GM18517 (cell line): Measurements from ENCODE around the gene SEMA4D.

Experiments used
- ATAC-seq: cut with Tn5 transposase; IDR thresholded peaks from one replicate; pipeline ENCODE4 v1.9.1; 2021; ENCODE audit warnings: mild to moderate bottlenecking, moderate library complexity; ENCODE audit not compliant: unreplicated experiment

SEMA4D gene

DNA sequence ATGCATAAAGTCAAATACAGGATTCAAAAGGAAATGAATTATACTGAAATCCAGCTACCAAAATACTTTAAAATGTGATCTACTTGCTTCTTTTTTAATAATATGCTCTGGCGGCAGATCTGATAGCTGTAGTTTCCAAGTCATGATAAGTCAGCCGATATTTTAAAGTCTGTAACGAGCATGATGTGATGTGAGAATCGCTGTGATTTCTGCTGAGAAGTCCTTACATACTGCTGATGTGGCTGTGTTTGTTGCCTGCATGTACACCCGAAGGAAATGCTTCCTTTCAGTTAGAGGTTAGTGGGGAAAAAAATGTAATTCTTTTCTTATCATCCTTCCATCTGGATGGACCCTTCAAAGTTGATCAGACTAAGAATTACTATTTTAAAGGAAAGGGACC lies 4.8 kb upstream of the SEMA4D start:
- no peak for ATAC-seq

DNA sequence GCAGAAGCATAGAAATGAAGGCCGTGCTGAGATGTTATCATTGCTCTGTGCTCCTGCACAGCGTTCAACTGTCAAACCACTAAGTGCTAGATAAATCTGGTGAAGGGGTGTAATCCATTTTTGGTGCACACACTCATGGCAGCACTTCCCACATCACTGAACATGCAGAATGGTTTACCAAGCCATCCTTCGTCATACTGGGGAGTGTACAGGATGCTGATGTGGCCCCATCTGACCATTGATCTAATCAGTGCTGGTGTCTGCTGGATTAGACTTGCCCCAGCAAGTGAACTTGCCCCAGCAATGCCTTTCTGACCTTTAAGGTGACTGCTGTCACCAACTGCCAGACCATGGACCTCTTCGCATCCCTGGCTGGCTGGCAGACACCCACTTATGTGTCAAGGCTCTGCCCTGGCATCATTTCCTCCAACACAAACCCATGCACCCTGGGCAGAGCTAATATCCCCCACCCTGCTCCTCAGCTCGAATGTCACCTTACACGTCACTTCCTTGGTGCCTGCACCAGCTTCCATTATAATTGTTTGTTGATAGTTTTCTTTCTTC lies 4.2 kb upstream of the SEMA4D start:
- no peak for ATAC-seq

DNA sequence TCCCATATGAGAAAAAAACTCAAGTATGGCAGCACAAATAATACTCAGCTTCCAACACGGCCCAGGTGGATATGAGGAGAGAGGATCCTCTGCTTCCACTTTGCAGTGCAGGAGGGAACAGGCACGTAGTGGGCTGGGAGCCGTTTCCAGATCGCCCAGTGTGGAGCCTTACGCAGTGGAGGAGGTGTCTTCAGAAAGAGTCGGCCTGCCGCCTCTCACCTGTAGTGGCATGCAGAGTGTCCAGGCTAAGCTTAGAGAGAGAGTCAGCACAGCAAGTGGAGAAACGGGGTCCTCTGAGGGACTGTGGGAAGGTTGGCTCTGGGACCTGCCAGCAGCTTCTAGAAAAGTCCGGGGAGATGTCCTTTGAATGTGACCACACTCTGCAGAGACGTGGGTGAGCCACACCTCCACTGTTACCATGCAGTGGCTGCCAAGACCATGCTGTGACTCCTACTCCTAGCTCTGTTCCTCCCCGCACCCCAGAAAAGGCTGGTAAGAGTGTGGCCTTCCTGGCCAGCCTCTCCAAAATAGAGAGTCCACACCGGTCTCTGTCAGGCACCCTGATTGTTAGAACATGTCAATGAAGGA lies 3.5 kb upstream of the SEMA4D start:
- ATAC-seq = no peak

DNA sequence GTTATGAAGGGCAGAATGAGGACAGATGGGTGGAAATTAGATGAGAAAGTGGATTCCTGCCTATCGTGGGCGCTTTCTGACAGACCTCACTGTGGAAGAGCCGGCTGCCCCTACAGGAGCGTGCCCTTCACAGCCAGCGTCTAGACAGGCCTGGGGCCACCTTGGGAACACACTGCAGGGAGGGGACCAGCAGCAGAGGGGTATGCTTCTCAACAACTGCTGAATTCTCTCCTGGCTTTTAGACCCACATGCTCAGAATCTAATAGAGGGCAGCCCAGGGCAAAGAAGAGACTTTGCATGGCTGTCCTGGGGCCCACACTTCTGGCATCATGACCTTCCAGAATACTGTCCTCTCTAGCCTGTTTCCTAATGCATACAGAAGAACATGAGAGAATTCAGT lies 2.1 kb upstream of the SEMA4D start:
- ATAC-seq = no peak

DNA sequence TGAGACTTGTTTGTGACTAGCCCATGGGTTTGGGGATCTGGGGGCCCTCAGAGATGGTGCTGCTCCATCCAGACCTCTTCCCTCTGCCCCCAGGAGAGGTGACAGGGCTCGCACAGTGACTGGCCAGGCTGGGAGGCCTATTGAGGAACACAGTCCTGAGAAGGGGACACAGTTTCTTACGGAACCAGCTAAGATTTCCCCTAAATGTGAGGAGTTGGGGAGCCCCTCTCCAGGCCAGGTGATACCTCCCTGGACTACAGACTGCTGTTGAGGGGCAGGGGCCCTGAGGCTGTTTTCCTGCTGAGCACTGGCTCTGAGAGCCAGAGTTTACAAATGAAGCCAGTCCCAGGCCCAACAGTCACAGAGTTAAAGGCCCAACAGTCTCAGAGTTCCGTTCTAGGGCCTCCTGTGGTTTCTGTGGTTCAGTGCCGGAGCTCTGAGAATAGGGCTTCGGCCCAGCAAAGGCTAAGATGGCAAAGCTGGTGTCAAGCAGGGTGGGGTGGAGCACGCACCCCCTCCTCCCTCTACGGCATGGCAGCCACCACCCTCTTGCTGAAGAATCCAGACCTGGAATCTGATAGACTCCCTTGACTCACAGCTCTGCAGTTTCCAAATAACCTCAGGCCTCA lies 1.1 kb upstream of the SEMA4D start:
- ATAC-seq = no peak

DNA sequence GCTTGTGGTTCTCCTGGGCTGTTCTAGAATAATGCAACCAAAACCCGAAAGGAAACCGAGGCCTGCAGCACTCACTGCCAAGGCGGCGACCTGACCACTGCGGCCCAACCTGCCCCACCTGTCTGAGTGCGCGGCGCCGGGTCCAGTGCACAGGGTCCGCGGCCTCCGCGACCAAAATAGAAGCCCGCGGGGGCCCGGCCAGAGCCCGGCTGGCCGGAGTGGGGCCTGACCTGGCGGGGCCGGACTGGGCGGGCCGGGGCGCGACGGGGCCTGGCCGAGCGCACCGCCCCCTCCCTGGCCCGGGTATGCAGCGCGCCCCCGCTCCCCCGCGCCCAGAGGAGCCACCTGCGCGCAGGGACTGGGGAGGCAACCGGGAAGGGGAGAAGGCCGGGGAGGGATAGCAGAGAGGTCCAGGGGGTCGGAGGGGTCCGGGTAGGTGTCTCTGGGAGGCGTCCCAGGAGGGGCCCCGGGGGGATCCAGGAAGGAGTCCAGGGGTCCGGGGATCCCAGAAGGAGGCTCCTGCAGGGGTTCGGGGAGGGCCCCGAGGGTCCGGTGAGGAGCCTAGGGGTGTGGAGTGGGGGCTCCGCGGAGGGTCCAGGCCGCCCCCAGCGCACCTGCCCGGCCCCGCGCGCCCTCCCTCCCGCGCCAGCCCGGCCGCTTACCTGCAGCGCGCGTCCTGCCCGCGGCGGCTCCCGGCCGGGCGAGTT lies 503 bp downstream of the SEMA4D start:
- ATAC-seq = no peak

DNA sequence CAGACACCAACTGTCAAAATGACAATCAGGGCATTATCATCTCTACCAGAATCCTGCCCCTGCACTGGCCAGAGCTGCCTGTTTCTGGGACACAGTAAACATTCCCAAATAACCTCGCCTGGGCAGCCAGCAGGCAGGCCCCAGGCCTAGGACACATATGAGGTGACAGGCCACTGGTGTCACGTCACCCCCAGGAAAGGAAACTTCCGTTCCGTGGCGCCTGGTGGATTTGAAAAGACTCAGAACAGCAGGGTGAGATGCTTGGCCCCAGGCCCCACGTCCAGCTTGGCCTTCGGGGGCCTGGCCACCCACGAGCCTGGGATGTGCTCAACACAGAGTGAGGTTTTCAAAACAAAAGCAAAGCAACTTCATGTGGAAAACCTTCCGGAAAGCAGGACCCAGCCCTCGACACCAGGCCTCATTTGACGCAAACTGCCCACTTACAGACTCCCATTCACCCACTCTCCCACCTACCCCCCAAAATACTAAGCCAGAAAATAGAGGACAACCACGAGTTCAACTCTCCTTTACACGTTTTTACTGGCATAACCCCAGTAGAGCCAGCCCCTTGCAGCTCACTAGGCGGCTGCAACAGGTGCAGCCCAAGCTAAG lies 1.2 kb downstream of the SEMA4D start:
- no peak for ATAC-seq

DNA sequence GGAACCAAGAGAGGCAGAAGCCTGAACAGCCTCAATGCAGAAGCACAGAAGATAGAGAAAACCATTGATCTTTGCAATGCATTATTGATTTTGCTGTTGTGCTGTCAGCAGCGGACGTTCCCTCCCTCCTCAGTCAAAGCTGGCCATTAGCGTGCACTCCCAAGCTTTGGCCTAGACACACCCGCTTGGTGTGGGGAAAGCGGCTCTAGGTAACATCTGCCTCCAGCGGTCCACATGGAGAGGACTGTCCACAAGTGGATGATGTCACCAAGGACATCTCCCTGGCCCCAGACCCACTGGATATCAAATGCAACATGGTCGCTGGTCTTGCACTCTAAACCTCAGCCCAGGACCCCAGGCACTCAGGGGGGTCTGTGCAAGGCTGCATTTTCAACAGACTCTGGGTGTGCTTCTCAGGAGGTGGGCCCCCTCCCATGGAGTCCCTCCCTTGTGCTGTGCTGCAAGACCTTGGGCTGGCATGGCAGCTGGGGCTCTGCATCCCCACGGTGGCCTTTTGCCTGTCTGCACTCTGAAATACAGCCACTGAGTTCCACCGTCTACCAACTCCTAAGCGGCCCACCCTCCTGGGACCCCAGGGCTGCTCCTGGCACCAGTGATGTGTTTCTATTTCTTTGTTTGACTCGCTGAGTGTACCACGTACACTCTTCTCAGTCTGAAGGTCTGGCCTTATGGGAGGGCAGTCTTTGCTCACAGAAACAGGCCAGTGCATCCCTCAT lies 1.9 kb downstream of the SEMA4D start:
- no peak for ATAC-seq

DNA sequence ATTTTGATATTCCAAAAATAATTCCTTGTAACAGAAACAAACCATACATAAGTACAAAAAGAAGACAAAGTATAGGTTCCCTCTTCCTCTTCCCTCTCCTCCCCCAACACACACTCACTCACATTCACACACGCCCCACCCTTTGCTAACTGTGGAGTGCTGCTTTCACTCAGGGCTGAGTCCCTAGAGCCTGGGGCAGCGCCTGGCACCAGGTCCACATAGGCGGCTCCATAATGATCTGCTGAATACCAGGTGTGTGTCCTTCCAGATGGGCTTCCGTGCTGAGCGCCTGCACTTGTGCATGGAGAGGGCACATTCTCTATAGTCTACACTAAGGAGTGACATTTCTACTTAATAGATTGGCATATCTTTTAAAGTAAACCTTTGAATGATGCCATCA lies 3.7 kb downstream of the SEMA4D start:
- no peak for ATAC-seq

DNA sequence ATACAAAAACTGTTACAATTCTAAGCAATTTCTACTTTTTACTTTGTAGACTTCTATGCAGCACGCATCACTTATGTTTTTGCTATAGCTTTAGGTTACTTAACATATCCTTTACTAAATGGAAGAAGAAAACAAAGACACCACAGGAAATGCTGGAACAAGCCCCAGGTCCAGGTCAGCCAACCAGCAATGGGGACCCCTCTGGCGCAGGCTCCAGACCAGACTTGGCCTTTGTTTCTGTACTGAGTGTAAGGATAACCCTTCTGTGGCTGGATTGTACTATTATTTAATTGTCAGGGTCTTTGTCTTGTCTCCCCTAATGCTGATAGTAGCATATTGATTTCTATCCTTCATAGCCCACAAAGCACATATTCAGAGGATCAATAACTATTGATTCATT lies 4.2 kb downstream of the SEMA4D start:
- no peak for ATAC-seq

DNA sequence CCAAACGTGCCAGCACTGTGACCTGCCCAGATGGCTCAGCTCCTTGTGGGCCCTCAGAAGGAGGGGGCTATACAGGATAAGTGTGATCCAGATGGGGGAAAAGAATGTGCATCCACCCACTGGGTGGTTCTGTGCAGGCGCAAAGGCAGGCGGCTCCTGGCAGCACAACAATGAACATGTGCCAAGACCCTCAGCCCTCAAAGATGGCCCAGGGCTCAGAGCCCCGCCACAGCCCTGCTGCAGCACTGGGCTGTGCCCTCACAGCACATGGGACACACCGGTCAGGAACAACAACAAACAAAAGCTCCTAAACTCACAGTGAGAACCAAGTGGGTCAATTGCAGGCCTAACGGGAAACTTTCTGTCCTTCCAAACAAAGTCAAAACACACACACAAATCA lies 4.7 kb downstream of the SEMA4D start:
- ATAC-seq = no peak

DNA sequence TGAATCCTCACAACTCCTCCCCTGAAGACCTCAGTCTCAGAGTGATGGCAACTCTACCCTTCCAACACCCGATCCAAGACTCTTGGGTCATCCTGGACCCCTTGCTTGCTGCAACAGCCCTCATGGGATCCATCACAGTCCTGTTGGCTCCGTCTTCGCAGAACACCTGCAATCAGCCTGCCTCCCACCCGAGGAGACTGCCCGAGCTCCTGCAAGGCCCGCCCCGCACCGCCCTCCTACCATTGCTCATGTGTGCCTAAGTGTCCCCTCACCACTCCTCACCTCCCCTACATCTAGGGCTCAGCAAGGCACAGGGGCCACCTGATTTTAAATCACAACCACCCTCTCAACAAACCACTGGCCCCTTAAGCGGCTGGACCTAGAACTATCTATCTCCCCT lies 5.3 kb downstream of the SEMA4D start:
- ATAC-seq = no peak

DNA sequence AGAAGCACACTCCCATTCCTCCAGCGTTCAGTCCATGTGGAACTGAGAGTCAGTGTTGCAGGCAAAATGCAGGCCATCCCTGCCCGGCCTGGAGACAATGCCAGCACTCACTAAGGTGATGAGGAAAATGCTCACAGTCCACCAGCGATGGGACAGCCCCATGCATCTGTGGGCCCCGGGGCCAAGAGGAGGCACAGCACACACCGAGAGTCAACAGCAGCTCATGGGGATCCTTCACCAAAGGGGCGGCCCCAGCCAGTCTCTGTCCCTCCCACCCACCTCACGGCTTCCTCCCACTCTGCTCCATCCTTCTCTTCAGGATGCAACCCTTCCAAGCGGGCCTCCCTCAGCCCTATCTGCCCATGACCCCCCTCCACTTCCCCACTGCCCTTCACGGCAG lies 6.2 kb downstream of the SEMA4D start:
- no peak for ATAC-seq

DNA sequence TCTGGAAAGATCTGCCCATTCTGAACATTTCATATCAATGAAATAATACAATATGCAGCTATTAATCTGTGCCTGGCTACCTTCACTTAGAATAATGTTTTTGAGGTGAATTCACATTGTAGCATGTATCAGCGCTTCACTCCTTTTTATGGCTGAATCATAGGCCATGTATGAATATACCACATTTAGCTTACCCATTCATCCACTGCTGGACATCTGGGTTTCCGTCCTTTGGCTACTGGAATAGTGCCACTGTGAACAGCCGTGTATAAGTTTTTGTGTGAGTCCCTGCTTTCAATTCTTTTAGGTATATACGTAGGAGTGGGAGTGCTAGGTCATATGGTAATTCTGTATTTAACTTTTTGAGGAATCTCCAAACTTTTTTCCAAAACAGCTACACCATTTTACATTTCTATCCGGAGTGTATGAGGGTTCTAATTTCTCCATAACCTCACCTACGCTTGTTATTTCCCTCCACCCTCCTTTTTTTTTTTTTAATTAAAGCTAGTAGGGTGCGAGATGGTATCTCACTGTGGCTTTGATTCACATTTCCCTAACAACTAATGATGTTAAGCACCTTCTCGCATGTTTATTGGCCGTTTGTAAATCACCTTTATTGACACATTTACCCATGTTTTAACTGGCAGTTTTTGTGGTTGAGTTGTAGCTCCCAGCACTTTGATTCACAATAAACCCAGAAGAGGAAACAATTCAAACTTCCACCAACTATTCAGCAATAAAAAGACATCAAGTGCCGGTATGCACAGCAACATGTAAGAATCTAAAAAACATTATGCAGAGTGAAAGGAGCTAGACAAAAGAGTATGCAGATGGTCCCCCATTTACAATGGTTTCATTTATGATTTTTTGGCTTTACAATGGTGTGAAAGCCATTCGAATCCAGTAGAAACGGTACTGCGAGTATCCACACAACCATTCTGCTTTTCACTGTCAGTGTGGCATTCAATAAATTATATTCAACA lies 8.1 kb downstream of the SEMA4D start:
- no peak for ATAC-seq

DNA sequence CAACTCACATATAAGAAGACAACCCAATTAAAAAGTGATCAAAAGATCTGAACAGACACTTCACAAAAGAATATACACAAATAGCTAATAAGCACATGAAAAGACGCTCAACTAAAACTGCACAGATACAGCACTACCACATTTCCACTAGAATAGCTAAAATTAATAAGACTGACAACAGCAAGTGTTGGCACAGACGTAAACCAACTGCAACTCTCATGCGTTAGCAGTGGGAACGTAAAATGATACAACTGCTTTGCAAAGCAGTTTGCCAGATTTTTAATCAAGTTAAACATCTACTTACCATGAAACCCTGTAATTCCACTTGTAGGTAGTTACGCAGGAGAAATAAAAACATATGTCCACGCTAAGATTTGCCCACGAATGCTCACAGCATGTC lies 9.0 kb downstream of the SEMA4D start:
- ATAC-seq = no peak

DNA sequence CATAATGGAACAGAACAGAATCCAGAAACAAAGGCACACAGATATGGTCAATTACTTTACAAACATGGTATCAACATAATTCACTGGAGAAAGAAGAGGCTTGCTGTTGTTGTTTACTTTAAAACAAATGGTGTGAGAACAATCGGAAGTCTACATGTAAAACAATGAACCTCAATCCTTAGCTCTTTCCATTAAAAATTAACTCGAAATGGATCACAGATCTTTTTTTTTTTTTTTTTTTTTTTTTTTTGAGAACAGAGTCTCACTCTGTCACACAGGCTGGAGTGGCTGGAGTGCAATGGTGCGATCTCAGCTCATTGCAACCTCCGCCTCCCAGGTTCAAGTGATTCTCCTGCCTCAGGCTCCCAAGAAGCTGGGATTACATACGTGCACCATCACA lies 9.8 kb downstream of the SEMA4D start:
- ATAC-seq = no peak

DNA sequence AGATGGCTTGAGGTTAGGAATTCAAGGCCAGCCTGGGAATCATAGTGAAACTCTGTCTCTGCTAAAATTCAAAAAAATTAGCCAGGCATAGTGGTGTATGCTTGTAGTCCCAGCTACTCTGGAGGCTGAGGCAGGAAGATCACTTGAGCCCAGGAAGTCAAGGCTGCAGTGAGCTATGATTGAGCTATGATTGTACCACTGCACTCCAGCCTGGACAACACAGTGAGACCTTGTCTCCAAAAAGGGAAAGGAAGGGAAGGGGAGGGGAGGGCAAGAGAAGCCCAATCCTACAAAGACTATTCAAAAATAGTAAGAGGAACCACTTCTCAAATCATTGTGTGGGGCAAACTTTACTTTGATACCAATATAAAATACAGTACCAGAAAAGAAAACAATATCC lies 11.2 kb downstream of the SEMA4D start:
- no peak for ATAC-seq

DNA sequence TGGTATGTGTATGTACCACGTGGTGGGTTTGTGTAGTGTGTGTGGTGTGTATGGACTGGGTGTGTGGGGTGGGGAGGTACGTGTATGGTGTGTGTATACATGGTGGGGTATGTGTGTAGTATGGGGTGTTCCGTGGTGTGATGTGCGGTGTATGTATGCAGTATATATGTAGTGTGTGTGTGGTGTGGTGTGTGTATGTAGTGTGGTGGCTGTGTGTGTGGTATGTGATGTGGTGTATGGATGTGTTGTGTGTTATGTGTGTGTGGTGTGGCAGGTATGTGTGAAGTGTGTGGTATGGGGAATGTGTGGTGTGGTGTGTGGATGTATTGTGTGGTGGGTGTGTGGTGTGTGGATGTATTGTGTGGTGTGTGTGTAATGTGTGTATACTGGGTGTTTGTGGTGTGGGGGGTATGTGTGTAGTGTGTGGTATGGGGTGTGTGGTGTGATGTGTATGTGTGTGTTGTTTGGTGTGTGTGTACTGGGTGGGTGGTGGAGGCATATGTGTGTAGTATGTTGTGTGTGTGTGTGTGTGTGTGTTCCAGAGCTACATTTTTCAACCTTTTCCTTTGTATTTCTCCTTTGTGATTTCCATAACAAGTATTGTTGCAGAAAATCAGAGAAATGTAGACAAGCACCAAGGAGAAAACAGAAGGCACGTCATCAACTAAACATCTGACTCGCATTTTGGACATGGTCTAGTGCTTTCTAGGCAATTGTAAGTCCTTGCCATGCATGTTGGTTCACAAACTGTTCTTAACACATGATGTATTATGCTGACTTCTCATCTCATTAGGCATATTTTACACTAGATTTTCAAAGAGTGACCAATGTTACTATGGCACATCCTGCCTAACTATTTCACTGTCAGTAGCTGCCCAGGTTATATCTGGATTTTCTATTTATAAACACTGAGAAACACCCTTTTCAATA lies 13.2 kb downstream of the SEMA4D start:
- peak; percentile 54 for ATAC-seq
